GM23338 (cell line): ENCODE measurements around the gene CNTNAP2. TPM values are rescaled to one million over a fixed set of nuclear protein-coding genes. Genes with fewer than 3 reads are reported as not detected.
A peak's percentile ranks its signal among the peaks of the same experiment; 100 is the strongest.

Experiments
- ATAC-seq: fragments of 200-7000 bp; cut with Tn5 transposase; 3 replicates; pipeline ENCODE4 v1.9.1; 2020
- DNase-seq: peaks from one replicate; pipeline ENCODE4 v3.0.0-alpha.2; 2015; ENCODE audit warnings: low spot score
- H2AFZ ChIP-seq: fragments of 200-600 bp; sonication (generic); 2 replicates; pipeline ENCODE4 v1.8.0; 2016; ENCODE audit warnings: antibody characterized with exemption, mild to moderate bottlenecking, moderate library complexity
- H3F3A ChIP-seq: fragments of 200-600 bp; sonication (generic); replicated peaks from 2 replicates; pipeline ENCODE4 v1.8.0; 2017; ENCODE audit warnings: antibody characterized with exemption, mixed run types, low read depth
- H3K27ac ChIP-seq: fragments of 200-600 bp; sonication (generic); 2 replicates; pipeline ENCODE4 v1.6.1; 2016; ENCODE audit warnings: low read depth
- H3K27me3 ChIP-seq: fragments of 200-600 bp; sonication (generic); 2 replicates; pipeline ENCODE4 v1.8.0; 2016; ENCODE audit warnings: mild to moderate bottlenecking, mixed run types, moderate library complexity; ENCODE audit not compliant: insufficient read depth
- H3K36me3 ChIP-seq: fragments of 200-600 bp; sonication (generic); 2 replicates; pipeline ENCODE4 v1.8.0; 2016; ENCODE audit warnings: mild to moderate bottlenecking; ENCODE audit not compliant: insufficient read depth
- H3K4me1 ChIP-seq: fragments of 200-600 bp; sonication (generic); 2 replicates; pipeline ENCODE4 v1.8.0; 2016; ENCODE audit warnings: mild to moderate bottlenecking, moderate library complexity; ENCODE audit not compliant: insufficient read depth
- H3K4me2 ChIP-seq: fragments of 200-600 bp; sonication (generic); 2 replicates; pipeline ENCODE4 v1.7.1; 2017; ENCODE audit warnings: mixed run types
- H3K4me3 ChIP-seq: fragments of 200-600 bp; sonication (generic); 2 replicates; pipeline ENCODE4 v1.6.1; 2016; ENCODE audit warnings: mixed run types
- H3K79me2 ChIP-seq: fragments of 200-600 bp; sonication (generic); replicated peaks from 2 replicates; pipeline ENCODE4 v1.8.0; 2017; ENCODE audit warnings: mild to moderate bottlenecking; ENCODE audit not compliant: insufficient read depth
- H3K9me2 ChIP-seq: fragments of 200-600 bp; sonication (generic); 2 replicates; pipeline ENCODE4 v1.8.0; 2017; ENCODE audit not compliant: insufficient read depth
- H4K20me1 ChIP-seq: fragments of 200-600 bp; sonication (generic); replicated peaks from 2 replicates; pipeline ENCODE4 v1.8.0; 2017; ENCODE audit warnings: mild to moderate bottlenecking; ENCODE audit not compliant: insufficient read depth
- H3K27ac Mint-ChIP-seq: 2 replicates; pipeline ENCODE4 v1.8.0; 2020; ENCODE audit warnings: inconsistent platforms, mild to moderate bottlenecking, moderate library complexity, mixed read lengths
- H3K27me3 Mint-ChIP-seq: 3 replicates; pipeline ENCODE4 v1.8.0; 2022; ENCODE audit warnings: low read depth, mild to moderate bottlenecking, moderate library complexity, mixed read lengths, inconsistent platforms; ENCODE audit not compliant: insufficient read depth, poor library complexity
- H3K36me3 Mint-ChIP-seq: 3 replicates; pipeline ENCODE4 v1.8.0; 2021; ENCODE audit warnings: low read depth, mild to moderate bottlenecking, inconsistent platforms, moderate library complexity, mixed read lengths
- H3K4me1 Mint-ChIP-seq: 3 replicates; pipeline ENCODE4 v1.8.0; 2020; ENCODE audit warnings: mild to moderate bottlenecking, inconsistent platforms, mixed read lengths
- H3K4me3 Mint-ChIP-seq: 3 replicates; pipeline ENCODE4 v1.8.0; 2021; ENCODE audit warnings: moderate library complexity, mild to moderate bottlenecking, inconsistent platforms, mixed read lengths
- H3K9me3 Mint-ChIP-seq: 3 replicates; pipeline ENCODE4 v1.8.0; 2020; ENCODE audit warnings: moderate library complexity, mild to moderate bottlenecking, inconsistent platforms, mixed read lengths
- CREB1 ChIP-seq: fragments of 250-450 bp; sonication (Bioruptor Pico); IDR thresholded peaks from 2 replicates; pipeline ENCODE4 v1.5.0; 2020; ENCODE audit warnings: low read depth, mild to moderate bottlenecking, moderate library complexity
- CTCF ChIP-seq, 2 experiments: fragments of 200-600 bp in 1 of 2; sonication (generic) in 1 of 2; conservative IDR thresholded peaks; 2 replicates each; pipeline versions ENCODE4 v1.5.1 to v1.6.1; 2016 to 2017; ENCODE audit warnings: antibody characterized with exemption in 2 of 2, low read depth in 2 of 2, mild to moderate bottlenecking in 2 of 2, moderate library complexity in 1 of 2
- EZH2phosphoT487 ChIP-seq: fragments of 200-600 bp; sonication (generic); IDR thresholded peaks from one replicate; pipeline ENCODE4 v1.8.1; 2018; ENCODE audit warnings: antibody characterized with exemption; ENCODE audit not compliant: unreplicated experiment
- JUNB ChIP-seq: IDR thresholded peaks from one replicate; pipeline ENCODE4 v1.6.1; 2016; ENCODE audit warnings: antibody characterized with exemption; ENCODE audit not compliant: unreplicated experiment
- NANOG ChIP-seq: IDR thresholded peaks from 2 replicates; pipeline ENCODE4 v1.6.1; 2016; ENCODE audit warnings: antibody characterized with exemption, borderline replicate concordance
- REST ChIP-seq: IDR thresholded peaks from one replicate; pipeline ENCODE4 v1.6.1; 2018; ENCODE audit warnings: antibody characterized with exemption; ENCODE audit not compliant: unreplicated experiment
- STAT1 ChIP-seq: IDR thresholded peaks from one replicate; pipeline ENCODE4 v1.6.1; 2016; ENCODE audit warnings: antibody characterized with exemption; ENCODE audit not compliant: unreplicated experiment
- ZNF114 ChIP-seq: fragments of 250-450 bp; sonication (Bioruptor Pico); IDR thresholded peaks from 2 replicates; pipeline ENCODE4 v1.5.0; 2020; ENCODE audit warnings: mild to moderate bottlenecking, moderate library complexity
- ZNF331 ChIP-seq: fragments of 250-450 bp; sonication (Bioruptor Pico); IDR thresholded peaks from 2 replicates; pipeline ENCODE4 v1.5.0; 2020; ENCODE audit warnings: low read depth, mild to moderate bottlenecking, moderate library complexity
- polyA plus RNA-seq: library from polyadenylated mRNA; unstranded; fragments of >200 nt; fragmentation: Nextera tagmentation; extraction: Ambion mirVana; gene quantifications from 2 replicates; pipeline ENCODE4 v1.2.1, GENCODE V29; 2016
- total RNA-seq: library from RNA; depleted of rRNA; stranded (reverse); fragments of >200 nt; shearing (Covaris generic); gene quantifications from 2 replicates; pipeline ENCODE4 v1.2.3, GENCODE V29; 2014
- TF ChIP-seq, protein P1 (sequence below): IDR thresholded peaks from 2 replicates; pipeline ENCODE4 v1.6.1; 2016; ENCODE audit warnings: antibody characterized with exemption

Gene CNTNAP2
- total and polyA plus RNA-seq, 2 experiments from 2014 or later: 38.2 to 61.3 TPM

GRCh38 chr7:147607157-147607800, 1490.7 kb downstream of the CNTNAP2 start:
- DNase-seq (peak; percentile 78), ATAC-seq (peak; percentile 93)
- Histone ChIP-seq H4K20me1 (no peaks in the 10 kb centered on the region), H3K36me3 (no peaks in the 10 kb centered on the region; the same call in 1 of the 2 replicates), H3K9me2 (no peaks in the 10 kb centered on the region), H3F3A (no peaks in the 10 kb centered on the region), H3K4me1 (peaks cover 27% of the 10 kb centered on the region), H3K79me2 (no peaks in the 10 kb centered on the region), H3K27me3 (peaks cover 8% of the 10 kb centered on the region; the same call in 1 of the 2 replicates), H2AFZ (no peak overlapping the region), H3K4me3 (peak overlapping the region; percentile 28), H3K4me2 (peak overlapping the region; percentile 65), H3K27ac (no peak overlapping the region)
- Mint-ChIP-seq H3K27ac (no peak overlapping the region), H3K9me3 (peaks cover 21% of the 10 kb centered on the region; the same call in 2 of the 3 replicates), H3K36me3 (peaks cover 9% of the 10 kb centered on the region; the same call in 1 of the 3 replicates), H3K4me1 (peaks cover 34% of the 10 kb centered on the region), H3K4me3 (no peak overlapping the region; the same call in 2 of the 3 replicates), H3K27me3 (peaks cover 7% of the 10 kb centered on the region)
- TF ChIP-seq EZH2phosphoT487 (no peak), CTCF (conservative IDR thresholded peaks at IDR 0.05; ENCODE audit: low read depth in 2 of 2) (no peak), NANOG (peak; percentile 84), JUNB (no peak)
- TF ChIP-seq, protein P1, sequence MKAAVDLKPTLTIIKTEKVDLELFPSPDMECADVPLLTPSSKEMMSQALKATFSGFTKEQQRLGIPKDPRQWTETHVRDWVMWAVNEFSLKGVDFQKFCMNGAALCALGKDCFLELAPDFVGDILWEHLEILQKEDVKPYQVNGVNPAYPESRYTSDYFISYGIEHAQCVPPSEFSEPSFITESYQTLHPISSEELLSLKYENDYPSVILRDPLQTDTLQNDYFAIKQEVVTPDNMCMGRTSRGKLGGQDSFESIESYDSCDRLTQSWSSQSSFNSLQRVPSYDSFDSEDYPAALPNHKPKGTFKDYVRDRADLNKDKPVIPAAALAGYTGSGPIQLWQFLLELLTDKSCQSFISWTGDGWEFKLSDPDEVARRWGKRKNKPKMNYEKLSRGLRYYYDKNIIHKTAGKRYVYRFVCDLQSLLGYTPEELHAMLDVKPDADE: 0 out of 2 replicates have a peak, but pooled peaks have one; percentile 42

- ATAC-seq: no peak
- no peak overlapping the region for H3K27ac Mint-ChIP-seq
- no peak overlapping the region for H3K4me3 ChIP-seq
- TF ChIP-seq STAT1 (no peak), REST (no peak), ZNF114 (CRISPR knock-in tag) (no peak), NANOG (no peak), CTCF (conservative IDR thresholded peaks at IDR 0.05; ENCODE audit: low read depth in 2 of 2) (no peak), ZNF331 (CRISPR knock-in tag) (no peak), CREB1 (no peak)
Observed at GRCh38 chr7:147611431-147611830, 1494.8 kb downstream of the CNTNAP2 start.

More at GRCh38 chr7:147611431-147611830, 1494.8 kb downstream of the CNTNAP2 start:
- Mint-ChIP-seq H3K27me3 (peaks cover 4% of the 10 kb centered on the region), H3K4me3 (no peak overlapping the region), H3K4me1 (peaks cover 19% of the 10 kb centered on the region), H3K36me3 (no peaks in the 10 kb centered on the region), H3K9me3 (peaks cover 14% of the 10 kb centered on the region; the same call in 2 of the 3 replicates)
- Histone ChIP-seq H3K4me1 (peaks cover 12% of the 10 kb centered on the region), H3K36me3 (no peaks in the 10 kb centered on the region; the same call in 1 of the 2 replicates), H3K79me2 (no peaks in the 10 kb centered on the region), H2AFZ (no peak overlapping the region), H3F3A (no peaks in the 10 kb centered on the region), H4K20me1 (no peaks in the 10 kb centered on the region), H3K4me2 (no peak overlapping the region), H3K9me2 (no peaks in the 10 kb centered on the region), H3K27me3 (peaks cover 2% of the 10 kb centered on the region; the same call in 1 of the 2 replicates), H3K27ac (no peak overlapping the region)
- no peak for DNase-seq
